Progenitor cell of endocrine pancreas (in vitro differentiated cells): ENCODE data around the gene JAK1. TPM values are rescaled to one million over a fixed set of nuclear protein-coding genes. Genes with fewer than 3 reads are reported as not detected.

Experiments
- DNase-seq: peaks from one replicate; pipeline ENCODE4 v3.0.0; 2021; ENCODE audit warnings: low spot score; ENCODE audit not compliant: unreplicated experiment
- H3K27ac Mint-ChIP-seq: 2 replicates; pipeline ENCODE4 v1.8.0; 2021; ENCODE audit warnings: mild to moderate bottlenecking, moderate library complexity, mixed read lengths
- H3K27me3 Mint-ChIP-seq: 2 replicates; pipeline ENCODE4 v1.8.0; 2021; ENCODE audit warnings: mixed read lengths
- H3K36me3 Mint-ChIP-seq: 2 replicates; pipeline ENCODE4 v1.8.0; 2022; ENCODE audit warnings: mixed read lengths; ENCODE audit not compliant: insufficient read depth
- H3K4me1 Mint-ChIP-seq: 2 replicates; pipeline ENCODE4 v1.8.0; 2021; ENCODE audit warnings: low read depth, mixed read lengths
- H3K4me3 Mint-ChIP-seq: 2 replicates; pipeline ENCODE4 v1.8.0; 2021; ENCODE audit warnings: low read depth, mild to moderate bottlenecking, moderate library complexity, mixed read lengths
- H3K9me3 Mint-ChIP-seq: 2 replicates; pipeline ENCODE4 v1.8.0; 2021; ENCODE audit warnings: low read depth, mixed read lengths
- total RNA-seq: library from RNA; stranded (reverse); gene quantifications from 2 replicates; pipeline ENCODE4 v1.2.1, GENCODE V29; 2021
- TF ChIP-seq, protein P1 (sequence below): fragments of 200-600 bp; sonication (generic); IDR thresholded peaks from one replicate; pipeline ENCODE4 v1.5.0; 2021; ENCODE audit warnings: antibody characterized with exemption, mild to moderate bottlenecking; ENCODE audit not compliant: unreplicated experiment

The JAK1 gene
- total RNA-seq, 1 donor from 2014 or later, result 32.5 TPM

DNA sequence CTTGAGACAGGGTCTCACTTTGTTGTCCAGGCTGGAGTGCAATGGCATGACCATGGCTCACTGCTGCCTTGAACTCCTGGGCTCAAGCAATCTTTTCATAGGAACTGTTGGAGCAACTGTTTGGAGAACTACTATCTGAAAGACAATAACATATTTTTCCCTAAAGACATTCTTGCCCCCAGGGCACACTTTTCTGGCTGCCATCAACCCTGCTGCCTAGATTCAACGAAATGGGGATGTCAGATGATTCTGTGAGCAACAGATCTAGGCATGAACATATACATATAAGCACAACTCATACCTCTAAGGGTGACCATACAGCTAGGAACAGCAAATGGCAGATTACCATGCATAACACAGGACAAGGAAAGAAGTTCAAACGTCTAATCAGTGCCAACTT, 27.4 kb downstream of the JAK1 start:
- no peak for DNase-seq
- H3K4me3 Mint-ChIP-seq, result no peak overlapping the region
- no peak overlapping the region for H3K27ac Mint-ChIP-seq
- no peaks in the 10 kb centered on the region for H3K27me3 Mint-ChIP-seq
- H3K36me3 Mint-ChIP-seq, result no peaks in the 10 kb centered on the region
- H3K4me1 Mint-ChIP-seq, result no peaks in the 10 kb centered on the region
- no peaks in the 10 kb centered on the region for H3K9me3 Mint-ChIP-seq
- TF ChIP-seq, protein P1, sequence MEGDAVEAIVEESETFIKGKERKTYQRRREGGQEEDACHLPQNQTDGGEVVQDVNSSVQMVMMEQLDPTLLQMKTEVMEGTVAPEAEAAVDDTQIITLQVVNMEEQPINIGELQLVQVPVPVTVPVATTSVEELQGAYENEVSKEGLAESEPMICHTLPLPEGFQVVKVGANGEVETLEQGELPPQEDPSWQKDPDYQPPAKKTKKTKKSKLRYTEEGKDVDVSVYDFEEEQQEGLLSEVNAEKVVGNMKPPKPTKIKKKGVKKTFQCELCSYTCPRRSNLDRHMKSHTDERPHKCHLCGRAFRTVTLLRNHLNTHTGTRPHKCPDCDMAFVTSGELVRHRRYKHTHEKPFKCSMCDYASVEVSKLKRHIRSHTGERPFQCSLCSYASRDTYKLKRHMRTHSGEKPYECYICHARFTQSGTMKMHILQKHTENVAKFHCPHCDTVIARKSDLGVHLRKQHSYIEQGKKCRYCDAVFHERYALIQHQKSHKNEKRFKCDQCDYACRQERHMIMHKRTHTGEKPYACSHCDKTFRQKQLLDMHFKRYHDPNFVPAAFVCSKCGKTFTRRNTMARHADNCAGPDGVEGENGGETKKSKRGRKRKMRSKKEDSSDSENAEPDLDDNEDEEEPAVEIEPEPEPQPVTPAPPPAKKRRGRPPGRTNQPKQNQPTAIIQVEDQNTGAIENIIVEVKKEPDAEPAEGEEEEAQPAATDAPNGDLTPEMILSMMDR, result no peak

DNA sequence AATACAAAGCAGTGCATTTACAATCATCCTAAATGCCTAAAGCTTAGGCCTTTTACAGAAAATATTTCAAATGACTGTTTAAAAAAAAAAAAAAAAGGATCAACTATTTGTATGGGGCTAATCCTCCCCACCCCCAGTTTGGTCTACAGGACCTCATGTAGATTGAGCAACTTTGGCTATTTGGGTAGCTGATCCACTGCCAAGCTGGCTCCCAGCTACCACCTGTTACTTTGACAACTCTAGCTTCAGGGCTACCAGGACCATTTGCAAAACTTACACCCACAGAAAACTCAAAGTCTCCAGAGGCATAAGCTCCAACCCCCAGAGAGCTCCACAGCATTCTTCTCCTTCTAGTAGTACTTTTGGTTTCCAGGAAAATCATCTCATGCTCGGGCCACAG, 29.4 kb downstream of the JAK1 start:
- Mint-ChIP-seq H3K4me3 (no peak overlapping the region), H3K27me3 (no peaks in the 10 kb centered on the region)

DNA sequence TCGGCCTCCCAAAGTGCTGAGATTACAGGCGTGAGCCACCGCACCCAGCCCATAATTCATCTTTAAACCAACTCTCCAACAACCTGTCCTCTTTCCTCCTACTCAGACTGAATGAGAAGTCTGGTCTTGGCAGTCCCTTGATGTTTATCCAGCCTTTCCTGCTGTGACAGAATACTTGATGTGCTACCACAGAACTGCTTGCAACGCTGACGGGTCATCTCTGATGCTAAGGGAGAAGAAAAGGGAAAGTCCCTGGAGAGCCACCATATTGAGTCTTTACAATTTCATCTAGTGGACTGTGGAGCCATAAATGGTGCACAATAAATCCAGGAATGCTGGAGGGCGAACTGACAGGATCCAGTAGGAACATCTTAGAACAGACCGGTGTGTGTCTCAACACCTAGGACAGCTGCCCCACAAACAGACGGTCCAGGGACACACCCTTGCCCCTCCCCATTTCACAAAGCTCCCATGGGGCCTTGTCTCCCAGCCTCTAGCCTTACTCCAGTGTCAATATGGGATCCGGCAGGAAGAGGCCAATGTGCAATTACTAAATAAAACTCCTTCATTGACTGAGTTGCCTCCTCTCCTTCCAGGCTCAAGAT, 30.7 kb downstream of the JAK1 start:
- Mint-ChIP-seq H3K27ac (no peak overlapping the region), H3K36me3 (no peaks in the 10 kb centered on the region), H3K9me3 (no peaks in the 10 kb centered on the region), H3K4me3 (no peak overlapping the region), H3K4me1 (no peaks in the 10 kb centered on the region), H3K27me3 (no peaks in the 10 kb centered on the region)
- TF ChIP-seq, protein P1, result no peak
- DNase-seq, result no peak

More for the DNA sequence above, 29.4 kb downstream of the JAK1 start:
- TF ChIP-seq, protein P1, result no peak
- Mint-ChIP-seq H3K27ac (no peak overlapping the region), H3K36me3 (no peaks in the 10 kb centered on the region), H3K9me3 (no peaks in the 10 kb centered on the region), H3K4me1 (no peaks in the 10 kb centered on the region)
- no peak for DNase-seq

DNA sequence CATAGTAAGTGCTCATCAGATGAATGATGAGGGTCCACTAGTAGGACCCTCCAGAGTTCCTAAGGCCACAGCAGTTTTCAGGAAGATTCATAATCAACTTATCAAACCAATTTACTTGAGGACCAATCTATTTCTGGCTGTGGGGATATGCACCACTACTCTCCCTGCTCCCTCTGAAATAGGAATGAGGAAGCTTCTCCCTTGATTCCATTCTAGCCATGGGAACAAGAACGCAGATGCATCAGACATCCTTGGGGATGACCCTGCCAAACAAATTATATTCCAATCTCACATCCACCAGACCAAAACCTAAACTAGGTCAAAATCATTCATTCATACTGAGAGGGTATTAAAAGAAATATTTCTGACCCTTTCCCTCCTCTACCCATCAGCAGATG, 31.5 kb downstream of the JAK1 start:
- Mint-ChIP-seq H3K4me1 (no peaks in the 10 kb centered on the region), H3K27me3 (no peaks in the 10 kb centered on the region), H3K27ac (no peak overlapping the region), H3K4me3 (no peak overlapping the region), H3K9me3 (peaks cover 5% of the 10 kb centered on the region), H3K36me3 (peaks cover 3% of the 10 kb centered on the region)
- TF ChIP-seq, protein P1, result no peak
- no peak for DNase-seq

DNA sequence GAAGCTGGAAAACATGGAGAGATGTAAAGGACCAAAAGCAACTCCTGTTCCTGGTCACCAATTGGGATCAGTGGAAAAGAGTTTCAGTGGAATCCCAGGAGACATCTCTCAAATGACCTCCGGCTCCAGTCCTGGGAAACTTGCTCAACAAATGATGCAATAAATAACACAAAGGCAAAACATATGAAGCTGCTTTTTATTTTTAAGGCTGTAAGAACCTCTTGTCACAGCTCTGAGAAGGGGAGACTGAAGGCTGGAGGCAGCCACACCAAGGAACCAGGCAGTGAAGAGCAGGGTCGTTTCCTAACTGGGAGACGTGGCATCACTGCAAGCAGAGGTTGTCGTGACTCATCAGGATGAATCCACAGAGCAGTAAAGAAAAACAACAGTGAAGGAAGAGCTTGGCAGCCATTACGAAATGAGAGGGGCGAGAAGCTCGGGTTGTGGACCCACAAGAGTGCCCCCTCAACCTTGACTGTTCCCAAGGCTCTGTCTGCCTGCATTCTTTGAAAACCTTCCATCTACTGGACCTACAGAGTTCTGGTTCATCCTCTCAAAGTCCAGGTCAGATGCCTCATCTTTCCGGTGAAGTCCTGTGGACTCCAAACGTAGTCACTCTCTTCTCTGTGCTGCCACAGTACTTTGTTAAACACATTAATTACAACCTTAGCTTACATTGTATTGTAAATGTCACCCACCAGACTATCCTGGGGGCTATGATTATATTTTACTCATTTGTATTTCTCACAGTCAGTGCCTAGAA, 32.1 kb downstream of the JAK1 start:
- Mint-ChIP-seq H3K27ac (no peak overlapping the region), H3K9me3 (peaks cover 7% of the 10 kb centered on the region), H3K36me3 (peaks cover 5% of the 10 kb centered on the region), H3K27me3 (no peaks in the 10 kb centered on the region), H3K4me3 (no peak overlapping the region), H3K4me1 (no peaks in the 10 kb centered on the region)
- TF ChIP-seq, protein P1, result no peak
- DNase-seq, result no peak
